ENCODE measurements around the gene AXDND1. TPM values are rescaled to one million over a fixed set of nuclear protein-coding genes. Genes with fewer than 3 reads are reported as not detected.

Gene AXDND1
- total and polyA plus RNA-seq, 9 donors, result 0.07 to 4.1 (median 0.17) TPM; not detected in 3

DNA sequence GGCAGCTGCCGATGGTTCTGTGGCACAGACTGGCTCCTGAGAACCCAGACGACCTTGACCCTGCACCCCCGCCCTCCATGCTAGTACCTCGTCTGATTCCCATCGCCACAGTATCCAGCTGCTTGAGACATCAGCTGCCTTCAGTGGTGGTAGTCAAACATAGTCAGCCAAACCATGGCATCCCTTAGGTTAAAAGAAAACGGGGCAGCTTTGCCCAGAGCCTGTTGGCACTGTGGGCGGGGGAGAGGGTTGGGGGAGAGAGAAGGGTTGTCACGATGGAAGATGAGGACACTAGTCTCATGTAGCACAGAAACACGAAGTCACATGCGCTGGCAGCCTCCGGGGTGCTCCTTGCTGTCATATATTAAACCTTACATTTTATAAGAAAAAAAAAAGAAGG, 224.9 kb downstream of the AXDND1 start:
- no peak for DNase-seq
- intact Hi-C loops (cut with DNase I), result no loop called here
- no peaks in the 10 kb centered on the region for H3K4me1 ChIP-seq (ENCODE audit: insufficient read depth)
- TF ChIP-seq EP300 (IDR thresholded peaks at IDR 0.05) (no peak), POLR2A (IDR thresholded peaks at IDR 0.05) (no peak)
- TF ChIP-seq, protein P1, sequence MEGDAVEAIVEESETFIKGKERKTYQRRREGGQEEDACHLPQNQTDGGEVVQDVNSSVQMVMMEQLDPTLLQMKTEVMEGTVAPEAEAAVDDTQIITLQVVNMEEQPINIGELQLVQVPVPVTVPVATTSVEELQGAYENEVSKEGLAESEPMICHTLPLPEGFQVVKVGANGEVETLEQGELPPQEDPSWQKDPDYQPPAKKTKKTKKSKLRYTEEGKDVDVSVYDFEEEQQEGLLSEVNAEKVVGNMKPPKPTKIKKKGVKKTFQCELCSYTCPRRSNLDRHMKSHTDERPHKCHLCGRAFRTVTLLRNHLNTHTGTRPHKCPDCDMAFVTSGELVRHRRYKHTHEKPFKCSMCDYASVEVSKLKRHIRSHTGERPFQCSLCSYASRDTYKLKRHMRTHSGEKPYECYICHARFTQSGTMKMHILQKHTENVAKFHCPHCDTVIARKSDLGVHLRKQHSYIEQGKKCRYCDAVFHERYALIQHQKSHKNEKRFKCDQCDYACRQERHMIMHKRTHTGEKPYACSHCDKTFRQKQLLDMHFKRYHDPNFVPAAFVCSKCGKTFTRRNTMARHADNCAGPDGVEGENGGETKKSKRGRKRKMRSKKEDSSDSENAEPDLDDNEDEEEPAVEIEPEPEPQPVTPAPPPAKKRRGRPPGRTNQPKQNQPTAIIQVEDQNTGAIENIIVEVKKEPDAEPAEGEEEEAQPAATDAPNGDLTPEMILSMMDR (IDR thresholded peaks at IDR 0.05), result no peak
- no peaks in the 10 kb centered on the region for H3K27me3 ChIP-seq
- no peak overlapping the region for H3K4me3 ChIP-seq
- 82 to 89% (median 85%) methylated on average over 11 of the region's 11 CpGs for WGBS, 3 donors
- no peaks in the 10 kb centered on the region for H3K36me3 ChIP-seq
- no peak overlapping the region for H3K27ac ChIP-seq
- H3K9me3 ChIP-seq, result peaks cover 0 to 8% of the 10 kb centered on the region in 2 donors

DNA sequence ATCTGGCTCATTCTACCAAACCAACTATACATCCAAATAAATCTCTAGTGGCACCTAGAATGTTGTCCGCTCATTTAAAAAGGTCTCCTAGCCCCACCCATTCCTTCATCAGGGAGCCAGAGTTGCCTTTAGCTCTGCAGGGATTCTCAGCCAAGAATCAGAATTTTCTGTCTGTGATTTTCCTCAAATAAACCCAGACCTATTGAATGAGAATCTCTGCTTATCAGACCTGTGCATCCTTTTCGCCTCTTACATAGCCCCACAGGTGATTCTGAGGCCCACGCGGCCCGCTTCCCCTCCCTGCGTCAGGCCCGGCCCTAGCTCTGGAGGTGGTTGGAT, 225.5 kb downstream of the AXDND1 start:
- Histone ChIP-seq H3K9me3 (peaks cover 0 to 8% of the 10 kb centered on the region in 2 donors), H3K4me3 (no peak overlapping the region), H3K36me3 (no peaks in the 10 kb centered on the region), H3K4me1 (ENCODE audit: insufficient read depth) (no peaks in the 10 kb centered on the region), H3K27me3 (no peaks in the 10 kb centered on the region), H3K27ac (no peak overlapping the region)
- DNase-seq, result no peak
- intact Hi-C loops (cut with DNase I), result no loop called here
- 14 to 29% (median 27%) methylated on average over 7 of the region's 7 CpGs for WGBS, 3 donors
- TF ChIP-seq POLR2A (IDR thresholded peaks at IDR 0.05), result no peak

DNA sequence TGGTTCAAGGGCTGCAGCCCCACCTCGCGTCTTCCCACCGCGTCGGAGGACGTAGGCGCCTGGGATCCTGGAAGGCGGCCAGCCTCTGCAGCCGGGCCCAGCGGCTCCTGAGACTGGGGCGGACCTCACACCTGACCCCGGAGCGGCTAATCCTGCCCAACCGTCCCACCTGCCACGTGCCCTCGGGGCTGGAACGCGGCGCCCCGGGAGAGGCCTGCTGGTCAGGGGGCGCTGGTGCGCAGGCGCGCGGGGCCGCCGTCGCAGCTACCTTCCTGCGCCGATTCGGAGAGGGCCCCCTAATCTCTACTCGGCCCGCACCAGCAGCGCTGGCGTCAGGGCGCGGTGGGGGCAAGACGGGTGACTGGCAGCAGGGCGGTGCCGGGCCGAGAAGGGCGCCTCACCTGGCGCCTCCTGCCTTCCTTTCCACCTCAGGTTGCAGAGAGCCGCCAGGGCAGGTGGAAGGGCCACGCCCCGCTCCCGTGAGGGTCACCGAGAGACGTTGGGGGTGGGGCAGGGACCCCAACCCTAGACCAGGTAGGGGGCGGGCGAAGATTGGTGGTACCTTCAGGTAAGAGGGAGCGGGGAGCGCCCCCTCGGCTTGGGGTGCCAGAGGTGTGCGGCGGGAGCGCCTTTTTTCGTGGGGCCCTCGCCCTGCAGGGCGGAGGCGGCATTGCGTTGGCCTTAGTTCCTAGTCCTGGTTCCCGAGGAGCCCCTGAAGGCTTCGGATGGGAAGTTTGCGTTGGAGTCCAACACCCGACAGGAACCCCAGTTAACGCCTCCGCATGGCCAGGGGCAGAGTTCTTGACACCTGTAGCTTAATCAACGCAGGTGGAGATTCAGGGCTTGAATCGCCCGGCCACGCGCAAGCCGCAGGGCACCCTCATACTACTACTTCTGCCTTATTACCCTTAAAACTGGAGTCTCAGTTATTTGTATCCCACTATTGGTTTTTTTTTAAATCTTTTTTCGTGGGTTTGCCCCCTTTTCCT, 226.1 kb downstream of the AXDND1 start, which contains the start of gene TDRD5:
TDRD5 (plus strand) TSS at position 241 of the 989 bp plus-strand sequence. CDS start 784 bp downstream, outside the sequence.
- no peaks in the 10 kb centered on the region for H3K4me1 ChIP-seq (ENCODE audit: insufficient read depth)
- H3K27me3 ChIP-seq, result no peaks in the 10 kb centered on the region
- TF ChIP-seq EP300 (IDR thresholded peaks at IDR 0.05) (no peak), POLR2A (IDR thresholded peaks at IDR 0.05) (no peak)
- TF ChIP-seq, protein P1 (IDR thresholded peaks at IDR 0.05), result no peak
- H3K4me3 ChIP-seq, result no peak within 1 kb of the TSS
- WGBS, 3 donors, result 13 to 19% (median 17%) methylated on average over 55 to 75 of the region's 75 CpGs
- no peak for DNase-seq
- H3K36me3 ChIP-seq, result no peaks in the 10 kb centered on the region
- intact Hi-C loops (cut with DNase I), result no loop called here
- no peak within 1 kb of the TSS for H3K27ac ChIP-seq
- peaks cover 0 to 8% of the 10 kb centered on the region in 2 donors for H3K9me3 ChIP-seq

DNA sequence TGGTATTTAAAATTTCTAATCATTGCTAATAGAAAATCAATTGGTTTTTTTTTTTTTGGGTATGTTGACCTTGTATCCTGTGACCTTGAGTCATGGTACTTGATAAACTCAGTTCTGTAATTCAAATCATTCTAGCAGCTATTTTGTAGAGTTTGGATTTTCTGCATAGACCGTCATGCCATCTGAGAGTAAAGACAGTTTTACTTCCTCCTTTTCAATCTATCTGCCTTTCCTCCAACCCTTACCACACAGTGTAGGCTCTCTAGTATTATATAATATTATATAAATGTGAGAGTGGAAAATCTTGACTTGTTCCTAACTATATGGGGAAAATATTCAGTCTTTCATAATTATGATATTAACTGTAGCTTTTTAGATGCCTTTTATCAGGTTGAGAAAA, 232.9 kb downstream of the AXDND1 start:
- Histone ChIP-seq H3K27ac (no peak overlapping the region), H3K4me1 (ENCODE audit: insufficient read depth) (no peaks in the 10 kb centered on the region), H3K27me3 (no peaks in the 10 kb centered on the region), H3K4me3 (no peak overlapping the region), H3K36me3 (no peaks in the 10 kb centered on the region), H3K9me3 (no peaks in the 10 kb centered on the region)
- TF ChIP-seq EP300 (IDR thresholded peaks at IDR 0.05) (no peak), POLR2A (IDR thresholded peaks at IDR 0.05) (no peak)
- TF ChIP-seq, protein P1 (IDR thresholded peaks at IDR 0.05), result no peak
- 68 to 78% (median 69%) methylated on average over 1 of the region's 1 CpG for whole genome bisulfite sequencing, 3 donors
- intact Hi-C loops (cut with DNase I), result no loop called here
- DNase-seq, result no peak

Measured in ovary (tissue), 9 donors.